Nephron progenitor cell (in vitro differentiated cells): ENCODE results near the gene C2CD3.

Source experiments
- DNase-seq: peaks from one replicate; pipeline ENCODE4 v3.0.0; 2021
- H3K27ac Mint-ChIP-seq: 2 replicates; pipeline ENCODE4 v1.8.0; 2021; ENCODE audit warnings: mild to moderate bottlenecking, moderate library complexity, mixed read lengths
- H3K27me3 Mint-ChIP-seq: 2 replicates; pipeline ENCODE4 v1.8.0; 2021; ENCODE audit warnings: mild to moderate bottlenecking, low read depth, mixed read lengths; ENCODE audit not compliant: poor library complexity
- H3K36me3 Mint-ChIP-seq: 2 replicates; pipeline ENCODE4 v1.8.0; 2021; ENCODE audit warnings: low read depth, mixed read lengths
- H3K4me1 Mint-ChIP-seq: 2 replicates; pipeline ENCODE4 v1.8.0; 2021; ENCODE audit warnings: mixed read lengths
- H3K4me3 Mint-ChIP-seq: 2 replicates; pipeline ENCODE4 v1.8.0; 2021; ENCODE audit warnings: mild to moderate bottlenecking, moderate library complexity, mixed read lengths
- H3K9me3 Mint-ChIP-seq: 2 replicates; pipeline ENCODE4 v1.8.0; 2021; ENCODE audit warnings: mild to moderate bottlenecking, moderate library complexity, mixed read lengths
- TF ChIP-seq, protein P1 (sequence below): fragments of 200-600 bp; sonication (generic); IDR thresholded peaks from 2 replicates; pipeline ENCODE4 v1.5.0; 2021; ENCODE audit warnings: antibody characterized with exemption

C2CD3 gene

DNA sequence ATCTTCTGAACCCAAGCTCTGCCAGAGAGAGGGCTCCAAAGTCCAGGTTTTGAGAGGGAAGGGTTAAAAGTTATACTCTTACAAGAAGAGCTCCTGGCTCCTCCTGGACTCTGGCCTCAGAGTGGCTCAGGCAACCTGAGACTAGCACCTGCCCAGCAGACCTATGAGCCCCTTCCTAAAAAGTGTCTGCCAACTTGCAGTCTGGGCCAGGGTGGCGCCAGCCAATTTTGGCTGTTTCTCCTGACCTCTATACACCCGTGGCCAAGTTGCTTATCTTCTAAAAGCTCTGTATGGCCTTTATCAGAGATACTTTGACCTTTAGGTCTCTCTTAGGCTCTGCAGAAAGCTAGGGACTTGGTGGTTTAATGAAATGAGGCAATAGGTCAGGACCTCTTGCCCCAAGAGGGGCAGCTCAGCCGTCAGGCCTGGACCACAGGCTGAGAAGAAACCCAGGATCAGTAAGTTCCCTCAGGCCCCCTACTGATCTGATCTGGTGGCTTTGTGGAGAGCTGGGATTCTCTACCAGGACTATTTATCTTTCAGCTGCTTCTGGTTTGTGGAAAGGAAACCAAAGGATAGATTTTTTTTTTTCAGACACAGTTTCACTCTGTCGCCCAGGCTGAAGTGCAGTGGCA, 151.6 kb downstream of the C2CD3 start:
- Mint-ChIP-seq H3K9me3 (no peaks in the 10 kb centered on the region), H3K4me3 (no peak overlapping the region), H3K36me3 (peaks cover 31% of the 10 kb centered on the region), H3K4me1 (peaks cover 8% of the 10 kb centered on the region), H3K27me3 (no peaks in the 10 kb centered on the region), H3K27ac (no peak overlapping the region)
- no peak for DNase-seq
- TF ChIP-seq, protein P1, sequence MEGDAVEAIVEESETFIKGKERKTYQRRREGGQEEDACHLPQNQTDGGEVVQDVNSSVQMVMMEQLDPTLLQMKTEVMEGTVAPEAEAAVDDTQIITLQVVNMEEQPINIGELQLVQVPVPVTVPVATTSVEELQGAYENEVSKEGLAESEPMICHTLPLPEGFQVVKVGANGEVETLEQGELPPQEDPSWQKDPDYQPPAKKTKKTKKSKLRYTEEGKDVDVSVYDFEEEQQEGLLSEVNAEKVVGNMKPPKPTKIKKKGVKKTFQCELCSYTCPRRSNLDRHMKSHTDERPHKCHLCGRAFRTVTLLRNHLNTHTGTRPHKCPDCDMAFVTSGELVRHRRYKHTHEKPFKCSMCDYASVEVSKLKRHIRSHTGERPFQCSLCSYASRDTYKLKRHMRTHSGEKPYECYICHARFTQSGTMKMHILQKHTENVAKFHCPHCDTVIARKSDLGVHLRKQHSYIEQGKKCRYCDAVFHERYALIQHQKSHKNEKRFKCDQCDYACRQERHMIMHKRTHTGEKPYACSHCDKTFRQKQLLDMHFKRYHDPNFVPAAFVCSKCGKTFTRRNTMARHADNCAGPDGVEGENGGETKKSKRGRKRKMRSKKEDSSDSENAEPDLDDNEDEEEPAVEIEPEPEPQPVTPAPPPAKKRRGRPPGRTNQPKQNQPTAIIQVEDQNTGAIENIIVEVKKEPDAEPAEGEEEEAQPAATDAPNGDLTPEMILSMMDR: no peak

DNA sequence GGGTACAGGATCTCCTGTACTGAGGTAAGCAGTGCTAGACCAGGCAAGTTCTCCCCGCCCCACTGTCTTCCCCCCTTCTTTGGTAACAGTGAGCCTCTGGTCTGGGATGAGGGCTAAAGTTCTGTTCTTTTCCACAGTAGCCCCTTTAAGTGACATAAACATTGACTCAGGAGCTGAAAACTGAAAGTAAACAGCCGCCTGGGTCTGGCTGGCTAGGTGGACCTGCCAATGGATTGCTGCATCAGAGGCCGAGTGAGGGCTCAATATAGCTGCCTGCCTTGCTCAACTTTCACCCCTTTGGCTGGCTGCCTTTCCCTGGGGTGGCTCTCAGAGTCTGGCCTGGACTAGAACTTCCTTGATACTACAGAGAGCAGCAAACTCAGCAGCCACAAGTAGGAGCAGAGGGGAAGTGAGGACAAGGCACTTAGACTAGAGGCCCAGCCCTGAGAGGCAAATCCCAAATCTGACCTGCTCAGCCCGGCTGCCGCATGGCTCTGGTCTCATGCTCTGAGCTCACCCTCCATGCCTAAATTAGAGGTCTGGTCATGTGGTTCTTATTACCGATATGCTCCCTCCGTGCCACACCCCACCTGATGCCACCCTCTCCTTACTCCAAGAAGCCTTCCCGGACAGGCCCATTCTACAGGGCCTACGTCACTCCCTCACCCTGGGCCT, 152.3 kb downstream of the C2CD3 start:
- Mint-ChIP-seq H3K4me1 (peaks cover 4% of the 10 kb centered on the region), H3K27me3 (no peaks in the 10 kb centered on the region), H3K9me3 (no peaks in the 10 kb centered on the region), H3K36me3 (peaks cover 25% of the 10 kb centered on the region), H3K27ac (no peak overlapping the region), H3K4me3 (no peak overlapping the region)
- TF ChIP-seq, protein P1: no peak
- DNase-seq: no peak

DNA sequence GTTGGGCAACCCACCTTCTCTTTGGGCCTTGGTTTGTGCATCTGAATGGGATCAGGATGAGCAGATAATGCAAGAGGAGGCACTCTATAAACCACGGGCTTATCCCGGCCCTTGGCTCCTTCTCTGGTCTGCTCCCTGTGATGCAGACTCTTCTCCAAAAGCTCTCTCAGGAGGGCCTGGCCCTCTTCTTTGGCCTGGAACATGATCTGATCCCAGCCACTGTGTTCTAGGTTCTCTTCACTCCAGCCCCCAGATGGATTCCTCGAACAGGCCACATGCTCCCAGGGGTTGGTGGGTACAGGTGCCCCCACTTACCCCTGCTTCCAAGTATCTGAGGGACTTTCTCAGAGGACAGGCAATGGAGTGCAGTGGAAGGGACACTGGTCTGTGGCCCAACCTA, 153.2 kb downstream of the C2CD3 start:
- no peaks in the 10 kb centered on the region for H3K9me3 Mint-ChIP-seq
- no peak overlapping the region for H3K27ac Mint-ChIP-seq
- peaks cover under 1% of the 10 kb centered on the region for H3K4me1 Mint-ChIP-seq
- H3K4me3 Mint-ChIP-seq: no peak overlapping the region
- no peaks in the 10 kb centered on the region for H3K27me3 Mint-ChIP-seq
- TF ChIP-seq, protein P1: no peak
- no peak for DNase-seq
- peaks cover 25% of the 10 kb centered on the region for H3K36me3 Mint-ChIP-seq

DNA sequence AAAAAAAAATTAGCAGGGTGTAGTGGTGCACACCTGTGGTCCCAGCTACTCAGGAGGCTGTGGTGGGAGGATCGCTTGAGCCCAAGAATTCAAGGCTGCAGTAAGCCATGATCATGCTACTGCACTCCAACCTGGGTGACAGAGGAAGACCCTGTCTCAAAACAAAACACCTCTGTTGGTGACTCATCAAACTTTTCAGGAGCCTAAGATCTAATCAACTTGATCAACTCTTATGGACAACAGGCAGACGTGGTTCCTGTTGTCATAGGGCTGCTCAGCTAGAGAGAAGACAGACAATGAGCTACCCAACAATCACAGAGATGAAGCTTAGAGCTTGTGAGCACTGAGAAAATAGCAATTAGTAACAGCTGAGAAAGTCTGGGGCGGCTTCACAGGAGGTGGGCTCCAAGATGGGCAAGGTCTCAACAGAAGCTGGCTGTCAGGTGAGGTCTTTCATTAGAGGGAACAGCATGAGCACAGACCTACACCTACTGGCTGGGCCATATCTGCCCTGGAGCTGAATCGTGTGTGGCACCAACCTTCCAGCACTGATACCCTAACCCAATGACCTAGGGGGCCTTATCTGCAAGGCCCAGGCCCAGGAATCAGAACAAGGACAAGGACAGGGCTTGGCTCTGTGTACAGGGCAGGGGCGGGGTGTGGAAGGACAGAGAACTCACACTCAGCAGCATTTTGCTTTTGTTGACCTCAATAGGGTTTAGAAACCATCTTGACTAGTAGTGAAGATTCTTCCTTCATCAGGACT, 154.7 kb downstream of the C2CD3 start:
- no peak overlapping the region for H3K4me3 Mint-ChIP-seq
- H3K27ac Mint-ChIP-seq: no peak overlapping the region
- TF ChIP-seq, protein P1: no peak
- H3K27me3 Mint-ChIP-seq: no peaks in the 10 kb centered on the region
- DNase-seq: no peak
- H3K9me3 Mint-ChIP-seq: no peaks in the 10 kb centered on the region
- H3K36me3 Mint-ChIP-seq: peaks cover 37% of the 10 kb centered on the region
- peaks cover 12% of the 10 kb centered on the region for H3K4me1 Mint-ChIP-seq

DNA sequence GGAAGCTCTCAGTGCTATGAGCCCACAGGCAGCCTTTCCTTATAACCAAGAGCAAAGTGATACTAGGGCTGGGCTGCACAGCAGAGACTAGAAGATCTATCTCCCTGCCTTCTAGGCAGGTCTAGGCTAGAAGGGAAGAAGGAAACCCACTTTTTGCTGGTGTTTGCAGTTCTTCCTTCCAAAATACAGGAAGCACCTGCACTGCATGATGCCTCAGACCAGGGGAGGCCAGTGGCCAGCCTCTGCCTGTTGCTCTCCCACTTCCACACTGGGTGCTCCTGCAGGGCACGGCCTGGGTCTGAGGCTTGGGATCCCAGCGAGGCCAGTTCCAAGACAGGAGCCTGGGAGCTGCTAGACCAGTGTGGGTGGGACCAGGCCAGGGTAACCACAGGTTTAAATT, 155.9 kb downstream of the C2CD3 start:
- TF ChIP-seq, protein P1: no peak
- no peak overlapping the region for H3K27ac Mint-ChIP-seq
- H3K36me3 Mint-ChIP-seq: peaks cover 43% of the 10 kb centered on the region
- H3K9me3 Mint-ChIP-seq: no peaks in the 10 kb centered on the region
- H3K4me3 Mint-ChIP-seq: no peak overlapping the region
- H3K27me3 Mint-ChIP-seq: no peaks in the 10 kb centered on the region
- peaks cover 25% of the 10 kb centered on the region for H3K4me1 Mint-ChIP-seq
- DNase-seq: no peak
